IMR-90 (cell line): ENCODE results near the gene SEMA5A. TPM values are rescaled to one million over a fixed set of nuclear protein-coding genes. Genes with fewer than 3 reads are reported as not detected.

Source experiments
- ATAC-seq: fragments of 200-7000 bp; cut with Tn5 transposase; 2 replicates; pipeline ENCODE4 v1.9.1; 2020; ENCODE audit warnings: low read depth, mild to moderate bottlenecking, moderate library complexity
- BruUV-seq: library from RNA; stranded (reverse); fragments of 400-500 nt; replicated peaks from 2 replicates; lab custom pipeline; 2021; lab: Mats Ljungman, UMichigan
- CTCF ChIA-PET: fragments of 300-600 bp; formaldehyde crosslinking; extraction: SDS; loops from one replicate; lab custom pipeline; 2021; ENCODE audit warnings: antibody characterized with exemption; lab: Yijun Ruan, JAX
- POLR2A ChIA-PET: fragments of 300-600 bp; sonication (Branson Sonifier 250); formaldehyde crosslinking; loops from one replicate; lab custom pipeline; 2022; ENCODE audit warnings: antibody characterized with exemption; ENCODE audit not compliant: unreplicated experiment; lab: Charles Lee
- DNase-seq: peaks from one replicate; pipeline ENCODE4 v3.0.0; 2013
- H2AFZ ChIP-seq: replicated peaks from 2 replicates; pipeline ENCODE3; 2013; ENCODE audit warnings: low read length, mild to moderate bottlenecking; ENCODE audit not compliant: poor library complexity
- H2AK5ac ChIP-seq: 2 replicates; pipeline ENCODE4 v1.6.1; 2013; ENCODE audit warnings: low read depth, low read length, inconsistent platforms
- H2AK9ac ChIP-seq: replicated peaks from 2 replicates; pipeline ENCODE3; 2013; ENCODE audit warnings: mild to moderate bottlenecking, low read depth, low read length, moderate library complexity; ENCODE audit not compliant: poor library complexity
- H2BK120ac ChIP-seq: 2 replicates; pipeline ENCODE4 v1.6.1; 2013; ENCODE audit warnings: low read depth, low read length, inconsistent platforms
- H2BK15ac ChIP-seq: 3 replicates; pipeline ENCODE4 v1.6.1; 2013; ENCODE audit warnings: low read depth, low read length, inconsistent platforms
- H2BK20ac ChIP-seq: 2 replicates; pipeline ENCODE4 v1.6.1; 2013; ENCODE audit warnings: low read depth, mild to moderate bottlenecking, inconsistent platforms, low read length, moderate library complexity
- H2BK5ac ChIP-seq: 2 replicates; pipeline ENCODE4 v1.6.1; 2013; ENCODE audit warnings: mild to moderate bottlenecking, low read depth, low read length, inconsistent platforms; ENCODE audit not compliant: poor library complexity, severe bottlenecking
- H3K14ac ChIP-seq: replicated peaks from 2 replicates; pipeline ENCODE4 v1.6.1; 2013; ENCODE audit warnings: low read depth, low read length, inconsistent platforms
- H3K18ac ChIP-seq: 2 replicates; pipeline ENCODE4 v1.6.1; 2013; ENCODE audit warnings: low read depth, low read length, control low read depth
- H3K23ac ChIP-seq: 2 replicates; pipeline ENCODE4 v1.6.1; 2013; ENCODE audit warnings: low read depth, low read length, inconsistent platforms
- H3K27ac ChIP-seq: 2 replicates; pipeline ENCODE4 v1.5.1; 2013; ENCODE audit warnings: mild to moderate bottlenecking, control low read depth, low read length; ENCODE audit not compliant: insufficient read depth
- H3K27me3 ChIP-seq: 2 replicates; pipeline ENCODE4 v1.6.1; 2013; ENCODE audit warnings: low read length; ENCODE audit not compliant: control insufficient read depth, insufficient read depth
- H3K36me3 ChIP-seq: 2 replicates; pipeline ENCODE4 v1.6.1; 2013; ENCODE audit warnings: low read length, mixed read lengths; ENCODE audit not compliant: control insufficient read depth, insufficient read depth
- H3K4ac ChIP-seq: 2 replicates; pipeline ENCODE4 v1.6.1; 2013; ENCODE audit warnings: low read depth, low read length, inconsistent platforms
- H3K4me1 ChIP-seq: 2 replicates; pipeline ENCODE4 v1.6.1; 2013; ENCODE audit warnings: low read length, mixed read lengths; ENCODE audit not compliant: control insufficient read depth, insufficient read depth
- H3K4me2 ChIP-seq: 2 replicates; pipeline ENCODE4 v1.6.1; 2013; ENCODE audit warnings: low read depth, mild to moderate bottlenecking, control low read depth, low read length, moderate library complexity
- H3K4me3 ChIP-seq: 2 replicates; pipeline ENCODE4 v1.5.1; 2013; ENCODE audit warnings: low read depth, mild to moderate bottlenecking, control low read depth, low read length, moderate library complexity; ENCODE audit not compliant: insufficient read depth
- H3K56ac ChIP-seq: 2 replicates; pipeline ENCODE4 v1.6.1; 2013; ENCODE audit warnings: low read length, inconsistent platforms; ENCODE audit not compliant: insufficient read depth; ENCODE audit errors: extremely low read depth
- H3K79me1 ChIP-seq, 2 experiments: 2 replicates each; pipeline ENCODE4 v1.6.1; 2013; ENCODE audit warnings: low read length in 2 of 2, inconsistent platforms in 1 of 2, low read depth in 1 of 2
- H3K9ac ChIP-seq: 2 replicates; pipeline ENCODE4 v1.6.1; 2013; ENCODE audit warnings: low read depth, low read length, control low read depth
- H3K9me1 ChIP-seq: 2 replicates; pipeline ENCODE4 v1.6.1; 2013; ENCODE audit warnings: low read length, inconsistent platforms; ENCODE audit not compliant: insufficient read depth
- H3K9me3 ChIP-seq: 2 replicates; pipeline ENCODE4 v1.6.1; 2013; ENCODE audit warnings: low read length; ENCODE audit not compliant: control insufficient read depth, insufficient read depth
- H4K20me1 ChIP-seq: 2 replicates; pipeline ENCODE4 v1.6.1; 2013; ENCODE audit warnings: low read length, inconsistent platforms; ENCODE audit not compliant: insufficient read depth
- H4K5ac ChIP-seq: 2 replicates; pipeline ENCODE4 v1.6.1; 2013; ENCODE audit warnings: mild to moderate bottlenecking, low read depth, low read length, control low read depth
- H4K8ac ChIP-seq, 2 experiments: 2 replicates each; pipeline ENCODE4 v1.6.1; 2013; ENCODE audit warnings: low read depth in 2 of 2, low read length in 2 of 2, control low read depth in 1 of 2, inconsistent platforms in 1 of 2
- H4K91ac ChIP-seq: 2 replicates; pipeline ENCODE4 v1.6.1; 2013; ENCODE audit warnings: low read depth, low read length, inconsistent platforms; ENCODE audit not compliant: insufficient read depth
- CTCF ChIP-seq: conservative IDR thresholded peaks from 2 replicates; pipeline ENCODE4 v1.5.1; 2012; ENCODE audit warnings: mild to moderate bottlenecking, low read depth, low read length, improper control_type of control experiment
- FOS ChIP-seq: fragments of 150-350 bp; IDR thresholded peaks from 2 replicates; pipeline ENCODE4 v1.6.1; 2016; ENCODE audit warnings: low read depth, low read length
- MAZ ChIP-seq: IDR thresholded peaks from 2 replicates; pipeline ENCODE4 v1.6.1; 2012; ENCODE audit warnings: low read depth, mild to moderate bottlenecking, low read length, improper control_type of control experiment, moderate library complexity, borderline replicate concordance
- MXI1 ChIP-seq: IDR thresholded peaks from 2 replicates; pipeline ENCODE4 v1.6.1; 2012; ENCODE audit warnings: low read depth, mild to moderate bottlenecking, low read length, moderate library complexity, borderline replicate concordance
- SMC3 ChIP-seq: fragments of 150-350 bp; IDR thresholded peaks from 2 replicates; pipeline ENCODE4 v1.6.1; 2016; ENCODE audit warnings: low read depth, mild to moderate bottlenecking, antibody characterized with exemption, low read length, moderate library complexity
- WGBS, 2 experiments: methylation state at CpG; one replicate each; pipeline versions ENCODE4 v1.1.5 to v1.1.7; 2013; ENCODE audit warnings: missing lambda C conversion rate in 2 of 2; ENCODE audit not compliant: insufficient read length in 1 of 2; ENCODE audit errors: extremely low coverage in 2 of 2; 5-methylcytosine and 5-hydroxymethylcytosine counted together
- dilution Hi-C: fragments of 300-500 bp; cut with HindIII; formaldehyde crosslinking; loops from one replicate; pipeline ENCODE4 v1.14.3; 2018; ENCODE audit warnings: low sequenced_read_pairs; ENCODE audit not compliant: unreplicated experiment
- in situ Hi-C: fragments of 300-500 bp; cut with MboI; formaldehyde crosslinking; loops from 3 replicates; pipeline ENCODE4 v1.14.3; 2019; ENCODE audit warnings: low sequenced_read_pairs, inconsistent platforms, mixed read lengths
- intact Hi-C: fragments of 100-400 bp; cut with micrococcal nuclease; formaldehyde crosslinking; loops from 2 replicates; pipeline ENCODE4 v1.10.0; 2022
- polyA plus RNA-seq, 3 experiments: library from polyadenylated mRNA; depleted of rRNA; stranded (reverse); fragments of >200 nt; gene quantifications; 2 replicates each; pipeline ENCODE4 v1.2.3, GENCODE V29; 2012; ENCODE audit warnings: low replicate concordance in 1 of 3
- total RNA-seq: library from RNA; depleted of rRNA; stranded (reverse); fragments of >200 nt; gene quantifications from 2 replicates; pipeline ENCODE4 v1.2.3, GENCODE V29; 2012

The SEMA5A gene
- total and polyA plus RNA-seq, 2 of the 4 experiments (the other 2 are of a cell fraction) = 8.2 to 9.9 TPM

- H4K91ac ChIP-seq = no peak overlapping the region
- dilution Hi-C loops (no loop called here), in situ Hi-C loops (no loop called here), intact Hi-C loops (no loop called here)
- no peak overlapping the region for H2BK20ac ChIP-seq
- H3K4me3 ChIP-seq = no peak overlapping the region
- peaks cover 7% of the 10 kb centered on the region; the same call in 1 of the 2 replicates for H3K9me1 ChIP-seq
- no peak overlapping the region for H2BK15ac ChIP-seq
- no peaks in the 10 kb centered on the region for H3K9me3 ChIP-seq
- no peaks in the 10 kb centered on the region; the same call in 1 of the 2 replicates for H3K4me1 ChIP-seq
- CTCF ChIA-PET = interaction anchor here (0.6 kb wide), 1 partner anchor 305 kb away, joined by 3 read pairs; no protein-coding TSS in a partner anchor
- H3K18ac ChIP-seq = no peak overlapping the region
- no peaks in the 10 kb centered on the region for H4K20me1 ChIP-seq
- no peak overlapping the region for H3K56ac ChIP-seq
- H3K79me1 ChIP-seq = no peaks in the 10 kb centered on the region; a peak in 1 of 4 replicates
- POLR2A ChIA-PET = no interaction called here
- TF ChIP-seq MXI1 = no peak
- no peak for TF ChIP-seq FOS
- no peak for TF ChIP-seq CTCF
- TF ChIP-seq SMC3 = no peak
- TF ChIP-seq MAZ = no peak
- H2AK5ac ChIP-seq = no peak overlapping the region
- DNase-seq (no peak), ATAC-seq (no peak)
- H4K8ac ChIP-seq = no peak overlapping the region
- no peak overlapping the region for H2AFZ ChIP-seq
- no peak overlapping the region for H2AK9ac ChIP-seq
- H3K23ac ChIP-seq = no peak overlapping the region
- H2BK5ac ChIP-seq = no peak overlapping the region
- H3K4me2 ChIP-seq = no peak overlapping the region
- no peak overlapping the region for H3K27ac ChIP-seq
- no CpG with 5 or more reads among the region's 7 CpGs for WGBS, 2 experiments
- no TSS peak for BruUV-seq
- no peak overlapping the region for H4K5ac ChIP-seq
- H3K9ac ChIP-seq = no peak overlapping the region
- H2BK120ac ChIP-seq = no peak overlapping the region
- H3K14ac ChIP-seq = no peak overlapping the region
- no peak overlapping the region; the same call in 1 of the 2 replicates for H3K4ac ChIP-seq
- H3K27me3 ChIP-seq = no peaks in the 10 kb centered on the region
- H3K36me3 ChIP-seq = no peaks in the 10 kb centered on the region
Measured at GRCh38 chr5:9090381-9091026, 455.4 kb downstream of the SEMA5A start.
